IPS DF 6.9 (cell line): ENCODE measurements around the gene SPOPL.
"Not testable (repeated sequence)": the region's sequence is repeated elsewhere in the genome, so short reads cannot be mapped to it uniquely, and the experiment has no call there.

Experiments
- DNase-seq: peaks from one replicate; pipeline ENCODE4 v3.0.0-alpha.2; 2013; ENCODE audit warnings: low read depth, low spot score
- H3K27ac ChIP-seq: one replicate; pipeline ENCODE4 v1.5.1; 2013; ENCODE audit warnings: low read length, control low read depth
- H3K27me3 ChIP-seq: 2 replicates; pipeline ENCODE4 v1.6.1; 2013; ENCODE audit warnings: mild to moderate bottlenecking, low read length; ENCODE audit not compliant: control insufficient read depth, insufficient read depth
- H3K36me3 ChIP-seq: 2 replicates; pipeline ENCODE4 v1.6.1; 2013; ENCODE audit warnings: low read length; ENCODE audit not compliant: control insufficient read depth, insufficient read depth
- H3K4me1 ChIP-seq: 2 replicates; pipeline ENCODE4 v1.6.1; 2013; ENCODE audit warnings: low read length; ENCODE audit not compliant: control insufficient read depth, insufficient read depth
- H3K4me3 ChIP-seq: 2 replicates; pipeline ENCODE4 v1.5.1; 2013; ENCODE audit warnings: mild to moderate bottlenecking, low read length
- H3K9me3 ChIP-seq: 2 replicates; pipeline ENCODE4 v1.6.1; 2013; ENCODE audit warnings: low read length, inconsistent platforms; ENCODE audit not compliant: control insufficient read depth, insufficient read depth
- WGBS: extraction: QIAGEN DNeasy Blood & Tissue Kit; methylation state at CpG from one replicate; pipeline ENCODE4 v1.1.7; 2013; ENCODE audit warnings: mixed read lengths, missing lambda C conversion rate; ENCODE audit not compliant: insufficient read length, insufficient coverage; 5-methylcytosine and 5-hydroxymethylcytosine counted together

SPOPL gene

DNA sequence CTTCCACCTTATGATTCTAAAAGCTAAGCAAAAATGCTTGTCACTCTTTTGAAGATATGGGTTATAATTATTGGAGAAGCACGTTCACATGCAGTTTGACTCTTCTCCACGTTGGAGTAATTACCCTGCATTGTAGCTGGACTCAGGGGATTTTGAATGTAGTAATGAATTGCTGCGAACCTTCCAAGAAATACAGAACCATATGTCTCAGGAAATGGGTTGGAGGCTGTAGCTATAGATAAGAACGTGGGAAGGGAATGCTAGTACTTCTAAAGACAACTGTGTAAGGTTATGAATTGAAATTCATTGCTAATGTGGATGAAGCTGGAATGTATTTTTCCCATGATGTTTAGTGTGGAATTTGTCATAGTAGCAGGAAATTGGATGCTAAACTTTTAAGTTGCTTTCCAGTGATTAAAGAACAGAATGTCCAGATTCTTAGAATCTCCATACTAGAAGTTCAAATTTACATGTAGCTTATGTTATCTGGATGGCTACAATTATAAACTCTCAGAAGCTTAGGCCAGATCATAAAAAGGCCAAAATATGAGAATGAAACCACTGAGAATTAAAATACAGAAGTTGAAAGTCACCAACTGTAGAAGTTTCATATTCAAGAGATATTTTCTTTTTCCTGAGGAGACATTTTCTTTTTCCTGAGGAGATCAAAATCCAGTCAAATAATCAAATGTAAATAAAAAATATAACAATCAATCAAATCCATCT, 27.3 kb upstream of the SPOPL start:
- WGBS: no CpG with 5 or more reads among the region's 4 CpGs
- DNase-seq: no peak

GRCh38 chr2:138475277-138475776, 26.2 kb upstream of the SPOPL start:
- WGBS: no CpG with 5 or more reads among the region's 4 CpGs
- no peaks in the 10 kb centered on the region for H3K9me3 ChIP-seq
- H3K4me1 ChIP-seq: no peaks in the 10 kb centered on the region; the same call in 1 of the 2 replicates
- no peak overlapping the region for H3K4me3 ChIP-seq
- no peaks in the 10 kb centered on the region for H3K27me3 ChIP-seq
- H3K36me3 ChIP-seq: no peaks in the 10 kb centered on the region
- DNase-seq: no peak
- no peak overlapping the region for H3K27ac ChIP-seq

More for the DNA sequence above, 27.3 kb upstream of the SPOPL start:
- H3K4me1 ChIP-seq: no peaks in the 10 kb centered on the region; the same call in 1 of the 2 replicates
- no peaks in the 10 kb centered on the region for H3K36me3 ChIP-seq
- no peaks in the 10 kb centered on the region for H3K9me3 ChIP-seq
- H3K4me3 ChIP-seq: no peak overlapping the region
- H3K27ac ChIP-seq: no peak overlapping the region
- no peaks in the 10 kb centered on the region for H3K27me3 ChIP-seq

DNA sequence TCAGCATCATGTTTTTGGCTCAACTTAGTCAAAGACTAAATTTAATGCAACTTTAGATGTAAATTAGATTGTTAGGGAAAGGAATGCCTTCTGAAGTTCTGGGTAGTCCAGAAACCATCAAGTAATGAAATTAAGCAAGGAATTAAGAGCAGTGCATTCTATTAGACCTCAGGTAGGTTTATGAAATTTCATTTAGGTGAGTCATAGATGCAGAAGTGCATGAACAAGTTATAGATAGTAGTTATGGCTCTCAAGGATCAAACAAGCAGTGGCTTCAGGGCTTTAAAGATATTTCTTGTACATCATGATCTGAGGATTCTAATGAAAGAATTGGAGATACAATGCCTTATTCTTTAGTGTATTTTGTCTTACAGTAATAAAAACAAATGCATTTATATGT, 25.4 kb upstream of the SPOPL start:
- Histone ChIP-seq H3K36me3 (no peaks in the 10 kb centered on the region), H3K27ac (no peak overlapping the region), H3K4me1 (no peaks in the 10 kb centered on the region; the same call in 1 of the 2 replicates), H3K27me3 (no peaks in the 10 kb centered on the region), H3K9me3 (no peaks in the 10 kb centered on the region), H3K4me3 (no peak overlapping the region)
- DNase-seq: no peak

GRCh38 chr2:138476940-138477339, 24.6 kb upstream of the SPOPL start:
- Histone ChIP-seq H3K27me3 (no peaks in the 10 kb centered on the region), H3K27ac (no peak overlapping the region), H3K4me1 (no peaks in the 10 kb centered on the region; the same call in 1 of the 2 replicates), H3K9me3 (no peaks in the 10 kb centered on the region), H3K36me3 (no peaks in the 10 kb centered on the region), H3K4me3 (no peak overlapping the region)
- DNase-seq: no peak
- no CpG with 5 or more reads among the region's 4 CpGs for WGBS

- H3K27ac ChIP-seq, H3K4me1 ChIP-seq, H3K27me3 ChIP-seq, DNase-seq, H3K9me3 ChIP-seq, H3K4me3 ChIP-seq, H3K36me3 ChIP-seq: not testable (repeated sequence)
Observed at GRCh38 chr2:138482796-138483195, 18.8 kb upstream of the SPOPL start.

DNA sequence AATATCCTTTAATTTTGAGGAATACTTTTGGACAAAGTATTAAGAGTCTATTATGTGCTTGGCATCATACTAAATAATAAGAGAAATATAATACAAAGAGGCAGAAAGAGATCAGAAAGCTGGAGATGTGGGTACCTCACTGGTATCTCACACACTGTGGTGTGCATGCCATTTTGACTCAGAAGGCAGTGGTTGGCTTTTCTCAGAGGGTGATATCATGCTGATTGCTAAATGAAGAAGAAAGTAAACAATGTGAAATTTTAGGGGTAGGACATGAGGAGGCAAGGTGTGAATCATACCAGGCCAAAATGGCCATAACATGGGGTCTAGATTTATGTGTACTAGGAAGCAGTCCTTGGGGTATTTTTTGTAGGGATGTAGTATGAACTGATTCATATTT, 16.6 kb upstream of the SPOPL start:
- Histone ChIP-seq H3K27me3 (no peaks in the 10 kb centered on the region), H3K36me3 (no peaks in the 10 kb centered on the region), H3K27ac (no peak overlapping the region), H3K9me3 (no peaks in the 10 kb centered on the region), H3K4me1 (no peaks in the 10 kb centered on the region), H3K4me3 (no peak overlapping the region)
- DNase-seq: no peak

DNA sequence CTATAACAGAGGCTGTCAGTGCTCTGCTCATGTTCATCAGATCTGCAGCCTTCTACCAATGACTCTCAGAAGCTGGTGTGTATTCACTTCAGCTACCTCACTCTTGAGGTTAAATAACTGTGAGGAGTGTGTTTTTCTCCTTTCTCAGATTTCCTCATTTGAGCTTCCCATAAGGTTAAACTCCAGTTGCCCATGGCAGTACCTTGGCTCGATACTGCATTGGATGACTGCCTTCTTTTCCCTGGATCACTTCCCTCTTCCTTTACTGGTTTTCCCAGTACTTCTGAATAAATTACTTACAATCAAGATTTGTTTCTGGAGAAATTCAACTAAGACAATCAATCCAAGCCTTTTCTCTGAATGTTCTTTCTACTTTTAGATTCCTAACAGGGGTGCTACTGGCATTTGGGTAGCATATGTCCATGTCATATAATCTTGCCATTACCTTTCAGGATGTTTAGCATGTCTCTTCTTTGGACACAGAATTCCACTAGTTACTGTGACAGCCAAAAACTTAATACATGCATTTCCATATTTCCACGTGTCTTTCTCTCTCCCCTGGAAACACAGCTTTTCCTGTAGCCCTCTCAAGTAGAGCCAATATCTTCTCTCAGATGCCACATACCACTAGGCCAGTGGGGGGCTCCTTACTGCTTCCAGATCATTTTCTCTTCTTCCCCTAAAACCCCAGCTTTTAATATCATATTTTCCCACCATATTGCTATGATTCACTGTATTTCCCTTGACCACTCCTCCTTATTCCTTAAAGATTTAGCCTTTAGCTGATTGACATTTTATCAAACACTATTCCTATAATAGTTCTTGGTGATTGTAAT, 15.0 kb upstream of the SPOPL start:
- Histone ChIP-seq H3K4me1 (no peaks in the 10 kb centered on the region), H3K9me3 (no peaks in the 10 kb centered on the region), H3K36me3 (no peaks in the 10 kb centered on the region), H3K27me3 (no peaks in the 10 kb centered on the region), H3K4me3 (no peak overlapping the region), H3K27ac (no peak overlapping the region)
- WGBS: no CpG with 5 or more reads among the region's 2 CpGs
- no peak for DNase-seq

DNA sequence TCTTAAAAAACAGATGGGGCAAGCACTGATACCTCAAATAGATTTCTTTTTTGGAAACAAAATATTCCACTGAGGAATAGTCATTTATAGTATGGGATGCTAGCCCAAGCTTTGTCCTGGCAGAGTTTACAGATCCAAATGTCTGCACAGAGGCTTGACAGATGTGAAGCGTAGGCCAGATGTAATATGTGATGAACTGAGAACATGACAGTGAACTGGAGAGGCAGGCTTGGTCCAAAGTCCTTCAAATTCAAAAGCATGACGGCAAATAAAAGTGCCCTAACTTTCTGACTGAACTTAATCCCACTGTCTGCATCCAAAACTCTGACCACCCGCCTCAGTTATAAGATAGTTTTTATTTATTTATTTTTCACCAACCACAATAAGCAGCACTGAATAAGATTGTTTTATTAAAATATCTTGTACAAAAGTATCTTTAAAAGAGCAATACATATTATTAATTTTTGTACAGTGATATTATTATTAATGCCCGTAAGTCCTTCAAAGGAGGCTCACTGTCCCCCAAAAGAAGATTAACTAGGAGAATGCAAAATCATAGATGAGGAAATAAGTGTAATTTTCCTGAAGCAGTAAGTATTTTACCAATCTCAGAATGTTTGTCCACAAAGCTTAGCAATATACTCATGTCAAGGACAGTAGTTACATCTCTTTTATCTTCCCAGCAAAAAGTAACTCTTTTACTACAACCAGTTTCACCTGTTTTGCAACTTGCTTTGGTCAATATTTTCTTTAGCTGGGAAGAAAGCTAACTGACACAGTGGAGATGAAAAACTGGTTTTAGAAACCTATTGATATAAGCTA, 10.7 kb upstream of the SPOPL start:
- DNase-seq: no peak
- H3K27ac ChIP-seq: no peak overlapping the region
- H3K4me3 ChIP-seq: no peak overlapping the region
- H3K27me3 ChIP-seq: no peaks in the 10 kb centered on the region
- WGBS: no CpG with 5 or more reads among the region's 4 CpGs
- no peaks in the 10 kb centered on the region for H3K9me3 ChIP-seq
- no peaks in the 10 kb centered on the region for H3K36me3 ChIP-seq
- H3K4me1 ChIP-seq: no peaks in the 10 kb centered on the region

DNA sequence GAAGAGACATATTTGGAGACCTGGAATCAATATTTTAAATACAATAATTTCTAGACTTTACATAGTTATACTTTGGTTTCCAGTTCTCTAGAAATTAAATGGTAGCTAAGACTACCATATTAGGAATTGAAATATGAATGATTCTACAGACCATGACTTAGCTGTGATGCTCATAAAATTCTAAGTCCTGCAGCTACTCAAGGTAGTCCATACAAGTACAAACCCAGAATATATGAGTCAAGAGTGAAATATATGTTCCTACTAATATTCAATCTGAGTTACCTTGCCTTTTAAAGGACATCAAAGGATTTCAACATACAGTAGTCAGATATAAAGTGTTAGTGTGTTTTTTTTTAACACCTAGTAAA, 10.1 kb upstream of the SPOPL start:
- DNase-seq: no peak
- Histone ChIP-seq H3K27ac (no peak overlapping the region), H3K9me3 (no peaks in the 10 kb centered on the region), H3K4me3 (no peak overlapping the region), H3K36me3 (no peaks in the 10 kb centered on the region), H3K4me1 (no peaks in the 10 kb centered on the region), H3K27me3 (no peaks in the 10 kb centered on the region)

DNA sequence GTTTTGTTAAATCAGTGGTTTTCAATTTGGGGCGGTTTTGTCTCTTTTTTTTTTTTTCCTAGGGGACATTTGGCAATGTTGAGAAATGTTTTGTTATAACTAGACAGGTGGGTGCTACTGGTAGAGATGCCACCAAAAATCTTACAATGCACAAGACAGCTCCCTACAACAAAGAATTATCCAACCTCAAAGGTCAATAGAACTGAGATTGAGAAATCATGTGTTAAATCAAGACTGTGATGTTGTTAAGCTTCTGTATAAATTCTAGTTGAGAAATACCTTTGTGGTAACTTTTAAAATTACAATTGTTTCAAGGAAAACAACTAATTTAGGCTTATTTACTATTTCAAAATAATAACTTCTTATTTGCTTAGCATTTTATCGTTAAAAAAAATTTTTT, 9.4 kb upstream of the SPOPL start:
- no peaks in the 10 kb centered on the region for H3K36me3 ChIP-seq
- no peaks in the 10 kb centered on the region for H3K4me1 ChIP-seq
- no peak for DNase-seq
- no peak overlapping the region for H3K27ac ChIP-seq
- WGBS: no CpG with 5 or more reads among the region's 2 CpGs
- no peaks in the 10 kb centered on the region for H3K9me3 ChIP-seq
- H3K27me3 ChIP-seq: no peaks in the 10 kb centered on the region
- no peak overlapping the region for H3K4me3 ChIP-seq
